ENCODE data around the gene VPS13C.
"Not testable (repeated sequence)": the region's sequence is repeated elsewhere in the genome, so short reads cannot be mapped to it uniquely, and the experiment has no call there.

VPS13C gene

GRCh38 chr15:62047282-62047827 is 12.9 kb downstream of the VPS13C start:
- DNase-seq, result no peak

DNA sequence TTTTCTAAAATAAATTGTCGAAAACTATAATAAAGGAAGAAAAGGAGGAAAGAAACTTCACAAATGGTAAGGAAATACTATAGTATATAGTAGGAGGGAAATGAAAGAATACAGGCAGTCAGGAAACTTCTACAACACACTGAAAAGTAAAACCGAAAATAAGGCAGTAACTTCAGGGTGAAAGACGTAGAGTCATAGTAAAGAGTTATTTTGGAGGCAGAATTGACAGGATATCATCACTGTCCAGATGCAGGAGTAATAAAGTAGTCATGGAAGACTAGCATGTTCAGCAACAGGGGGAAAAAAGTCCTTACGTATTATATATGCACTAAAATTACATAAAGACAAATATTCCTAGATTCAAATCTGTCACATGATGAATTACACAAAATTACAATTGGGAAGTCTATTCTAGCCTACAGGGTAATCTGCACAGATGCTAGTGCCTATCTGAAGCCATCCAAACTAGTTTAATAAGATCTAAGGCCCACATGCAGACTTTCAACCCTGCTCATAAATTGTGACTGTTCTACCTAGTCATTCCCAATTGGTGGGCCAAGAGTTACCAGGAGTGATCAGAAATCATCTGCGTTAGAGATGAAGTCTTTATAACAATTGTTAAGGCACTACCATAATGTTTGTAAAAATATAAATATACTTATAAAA is 14.0 kb downstream of the VPS13C start:
- DNase-seq, result no peak

DNA sequence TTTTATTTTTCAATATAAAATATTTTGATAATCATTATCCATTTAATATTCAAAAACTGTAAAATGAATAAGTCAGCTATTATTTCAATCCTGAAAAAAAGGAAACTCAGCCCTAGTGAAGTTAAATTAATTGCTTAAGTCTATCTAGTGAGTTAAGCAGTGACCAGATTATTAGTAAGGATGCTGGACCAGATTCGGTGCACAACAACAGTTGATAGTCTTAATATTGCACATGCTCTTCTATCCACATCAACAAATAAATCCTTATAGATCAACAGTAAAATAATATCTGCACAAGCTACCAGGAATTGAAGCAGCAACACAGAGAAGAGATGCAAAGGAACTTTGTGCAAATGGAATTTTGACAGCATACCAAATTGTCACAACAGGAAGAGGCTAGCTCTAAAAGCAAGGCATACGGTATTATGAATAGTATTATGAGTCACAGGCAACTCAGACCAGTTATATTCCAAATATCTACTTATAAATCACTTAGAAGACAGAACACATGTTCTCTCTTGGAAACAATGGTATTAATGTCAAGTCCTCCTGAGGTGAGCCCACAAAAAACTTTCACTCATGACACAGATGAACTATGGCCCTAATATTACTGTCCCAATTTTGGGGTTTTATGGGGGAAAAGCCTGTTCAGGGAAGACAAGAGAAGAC is 24.9 kb downstream of the VPS13C start:
- DNase-seq, result no peak

DNA sequence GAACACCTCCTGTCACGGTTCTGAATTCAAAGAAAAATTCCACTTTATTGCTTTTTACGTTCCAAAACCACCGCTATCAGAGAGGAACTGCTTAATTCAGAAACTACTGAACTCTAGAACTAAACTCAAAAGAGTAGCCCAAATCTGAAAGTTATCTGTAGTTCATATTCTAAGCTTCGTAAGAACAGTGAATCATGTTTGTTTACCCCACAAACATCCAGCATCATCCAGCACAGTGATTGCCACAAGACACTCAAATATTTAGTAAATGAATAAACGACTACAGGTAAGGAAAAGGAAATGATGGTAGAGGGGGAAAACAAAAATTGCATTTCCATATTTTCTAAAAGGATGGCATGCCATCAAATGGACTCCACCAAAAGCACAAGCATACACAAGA is 32.3 kb downstream of the VPS13C start:
- no peak for DNase-seq

GRCh38 chr15:62027263-62027565 is 33.0 kb downstream of the VPS13C start:
- DNase-seq, result no peak

DNA sequence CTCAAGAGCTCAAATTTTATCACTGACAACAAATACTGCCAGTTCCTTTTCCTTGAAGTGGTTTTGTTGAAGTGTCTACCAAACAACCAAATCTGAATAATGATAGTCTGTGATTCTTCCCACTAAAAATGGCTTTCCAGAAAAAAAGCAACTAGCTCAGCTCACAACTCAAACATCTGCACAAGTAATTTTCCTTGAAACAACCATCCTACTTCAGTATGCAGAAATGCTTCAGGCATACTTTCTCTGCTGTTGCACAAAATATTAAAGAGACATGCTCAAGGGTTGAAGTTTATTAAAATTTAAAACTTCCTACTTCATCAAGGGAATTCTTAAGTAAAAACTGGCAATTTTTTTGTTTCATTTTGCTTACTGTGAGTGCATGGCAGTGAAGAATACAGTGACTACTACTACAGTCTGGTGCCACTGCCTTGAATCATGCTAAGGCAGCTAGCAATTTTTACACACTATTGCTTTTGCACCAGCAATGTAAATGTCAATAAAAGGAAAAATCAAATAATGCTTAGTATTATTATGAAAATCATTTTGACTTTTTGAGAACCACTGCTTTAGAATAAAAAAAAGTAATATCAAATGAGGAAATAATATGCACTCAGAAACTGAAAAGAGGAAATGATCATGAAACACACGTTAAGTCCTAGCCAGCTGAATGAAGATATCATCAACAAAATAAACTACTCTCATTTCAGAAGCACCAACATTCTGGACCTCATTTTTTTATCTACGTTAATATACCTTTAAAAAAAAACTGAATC is 33.6 kb downstream of the VPS13C start:
- DNase-seq, result no peak

DNA sequence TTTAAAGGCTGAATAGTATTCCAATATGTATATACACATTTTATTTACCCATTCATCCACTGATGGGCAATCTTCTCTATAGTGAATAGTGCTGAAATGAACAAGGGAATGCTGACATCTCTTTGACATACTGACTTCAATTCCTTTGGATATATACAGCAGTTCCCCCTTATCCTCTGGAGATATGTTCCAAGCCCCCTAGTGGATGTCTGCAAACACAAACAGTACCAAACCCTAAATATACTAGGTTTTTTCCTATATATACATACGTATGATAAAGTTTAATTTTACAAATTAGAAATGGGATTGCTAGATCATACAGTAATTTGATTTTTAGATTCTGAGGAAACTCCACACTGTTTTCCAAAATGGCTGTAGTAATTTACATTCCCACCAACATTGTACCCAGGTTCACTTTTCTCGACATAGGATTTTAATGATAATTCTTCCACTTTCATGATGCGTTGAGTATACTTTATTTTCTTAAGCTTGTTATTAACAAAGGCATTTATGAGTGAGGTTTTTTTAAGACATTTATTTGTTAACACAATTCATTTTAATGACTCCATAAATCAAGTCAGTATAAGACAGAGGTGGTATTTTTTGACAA is 38.2 kb downstream of the VPS13C start:
- no peak for DNase-seq

GRCh38 chr15:62020576-62021160 is 39.6 kb downstream of the VPS13C start:
- no peak for DNase-seq

- not testable (repeated sequence) for DNase-seq
These were observed 54.9 kb downstream of the VPS13C start for GRCh38 chr15:62005354-62005753.

DNA sequence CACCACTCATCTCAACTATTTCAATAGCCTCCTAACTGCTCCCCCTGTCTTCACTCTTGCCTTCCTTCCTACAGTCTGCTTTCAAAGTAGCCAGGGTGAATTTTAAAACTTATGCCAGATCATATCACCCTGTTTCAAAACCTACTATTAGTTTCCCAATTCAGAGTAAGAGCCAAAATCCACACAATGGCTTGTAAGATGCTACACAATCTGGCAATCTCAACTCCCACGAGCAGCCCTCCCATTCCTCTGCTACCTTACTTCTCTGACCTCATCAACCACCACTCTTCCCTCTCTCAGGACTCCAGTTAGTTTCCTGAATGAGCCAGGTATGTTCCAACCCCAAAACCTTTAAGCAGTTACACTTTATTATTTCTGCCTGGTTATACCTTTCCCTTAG is 62.5 kb downstream of the VPS13C start:
- DNase-seq, result no peak

GRCh38 chr15:61996056-61996635 is 64.1 kb downstream of the VPS13C start:
- no peak for DNase-seq

DNA sequence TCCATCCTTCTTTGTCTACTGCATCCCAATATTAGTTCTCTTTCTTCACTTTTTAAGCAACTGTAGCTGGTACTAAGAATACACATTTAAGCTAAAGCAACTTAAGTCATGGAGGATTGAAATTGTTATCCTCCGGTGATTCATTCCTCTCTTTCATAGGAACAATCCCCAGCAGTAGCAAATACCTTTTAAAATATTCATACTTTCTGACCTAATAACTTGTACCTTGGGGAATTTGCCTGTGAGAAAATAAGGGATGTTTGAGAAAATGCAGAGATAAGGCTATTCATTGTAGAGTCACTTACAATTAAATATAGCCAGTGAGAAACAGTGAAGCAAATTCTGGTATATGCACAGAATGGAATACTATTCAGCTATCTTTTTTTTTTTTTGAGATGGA is 66.0 kb downstream of the VPS13C start:
- DNase-seq, result no peak

GRCh38 chr15:61992518-61992917 is 67.7 kb downstream of the VPS13C start:
- DNase-seq, result no peak

DNA sequence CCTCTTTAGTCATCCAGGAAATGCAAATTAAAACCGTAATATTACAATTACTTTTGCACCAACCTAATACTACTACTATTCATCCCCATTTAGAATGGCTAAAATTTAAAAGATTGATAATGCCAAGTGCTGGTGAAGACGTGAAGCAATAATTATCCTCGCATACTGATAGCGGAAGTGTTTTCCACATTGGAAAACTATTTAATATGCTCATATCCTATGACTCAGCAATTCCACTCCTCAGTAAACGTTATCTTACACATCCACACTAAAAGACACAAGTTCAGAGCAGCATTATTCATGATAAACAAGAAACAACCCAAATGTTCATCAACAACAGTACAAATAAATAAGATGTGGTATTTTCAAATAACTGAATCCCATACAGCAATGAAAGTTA is 70.6 kb downstream of the VPS13C start:
- no peak for DNase-seq

- DNase-seq, result no peak
These were observed 72.4 kb downstream of the VPS13C start for GRCh38 chr15:61987824-61988223.

DNA sequence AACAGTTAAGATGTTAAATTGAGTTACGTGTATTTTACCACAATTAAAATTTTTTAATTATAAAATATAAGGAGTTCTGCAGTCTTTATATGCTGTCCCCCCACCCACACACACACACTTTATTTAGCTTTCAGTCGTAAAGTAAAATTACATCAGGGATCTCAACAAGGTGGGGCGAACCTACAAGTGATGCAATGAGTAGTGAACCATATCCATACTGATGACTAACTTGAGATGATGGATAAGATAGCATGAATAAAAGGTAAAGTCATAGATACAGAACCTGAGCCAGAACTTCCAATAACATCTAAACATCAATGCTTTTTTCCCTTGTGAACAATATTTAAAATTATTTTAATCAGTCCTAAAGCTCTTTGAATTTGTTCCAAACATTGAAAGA is 77.2 kb downstream of the VPS13C start:
- no peak for DNase-seq

DNA sequence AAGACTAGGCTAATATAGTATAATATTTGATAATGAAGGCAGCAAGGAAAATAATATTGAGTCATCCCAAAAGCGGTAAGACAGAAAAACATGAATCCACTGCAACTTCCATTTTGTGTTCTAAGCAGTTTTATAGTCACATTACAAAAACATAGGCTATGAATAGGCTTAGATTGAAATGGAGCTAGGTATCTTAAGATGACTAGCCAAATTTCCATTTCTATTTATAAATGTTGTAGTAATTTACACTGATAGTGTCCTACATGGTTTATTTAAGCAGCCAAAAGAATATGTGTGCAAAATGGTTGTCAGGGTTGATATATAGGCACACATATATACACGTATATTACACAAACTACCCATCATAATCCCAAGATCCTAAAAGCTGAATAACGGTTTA is 82.0 kb downstream of the VPS13C start:
- DNase-seq, result no peak

GRCh38 chr15:61974759-61975158 is 85.5 kb downstream of the VPS13C start:
- DNase-seq, result no peak

DNA sequence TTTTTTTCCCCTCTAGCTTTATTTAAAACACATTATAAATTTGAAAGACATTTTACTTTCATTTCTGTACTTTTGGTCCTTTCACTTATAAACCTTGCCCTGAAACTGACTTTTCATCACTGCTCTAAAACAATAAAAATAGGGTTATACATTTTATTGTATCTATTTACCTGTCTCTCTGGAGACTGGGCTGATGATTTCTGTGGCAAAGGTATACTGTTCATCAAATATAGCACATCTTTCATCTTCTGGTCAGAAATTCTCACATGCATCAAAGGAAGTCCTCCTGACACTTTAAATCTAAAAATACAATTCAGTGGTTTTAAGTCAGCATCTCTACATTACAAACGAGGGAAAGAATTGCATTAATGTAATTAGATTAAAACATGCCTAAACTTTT is 86.1 kb downstream of the VPS13C start:
- no peak for DNase-seq

- no peak for DNase-seq
These were observed 108.3 kb downstream of the VPS13C start for GRCh38 chr15:61951949-61952348.

- no peak for DNase-seq
These were observed 113.5 kb downstream of the VPS13C start for GRCh38 chr15:61946778-61947177.

DNA sequence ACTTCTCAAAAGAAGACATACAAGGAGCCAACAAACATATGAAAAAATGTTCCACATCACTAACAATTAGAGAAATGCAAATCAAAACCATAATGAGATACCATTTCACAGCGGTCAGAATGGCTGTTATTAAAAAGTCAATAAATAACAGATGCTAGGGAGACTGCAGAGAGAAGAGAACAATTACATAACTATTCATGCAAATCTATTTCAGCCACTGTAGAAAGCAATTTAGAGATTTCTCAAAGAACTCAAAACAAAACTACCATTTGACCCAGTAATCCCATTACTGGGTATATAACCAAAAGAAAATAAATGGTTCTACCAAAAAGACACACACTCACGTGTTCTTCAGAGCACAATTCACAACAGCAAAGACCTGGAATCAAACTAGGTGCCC is 116.3 kb downstream of the VPS13C start:
- DNase-seq, result no peak

DNA sequence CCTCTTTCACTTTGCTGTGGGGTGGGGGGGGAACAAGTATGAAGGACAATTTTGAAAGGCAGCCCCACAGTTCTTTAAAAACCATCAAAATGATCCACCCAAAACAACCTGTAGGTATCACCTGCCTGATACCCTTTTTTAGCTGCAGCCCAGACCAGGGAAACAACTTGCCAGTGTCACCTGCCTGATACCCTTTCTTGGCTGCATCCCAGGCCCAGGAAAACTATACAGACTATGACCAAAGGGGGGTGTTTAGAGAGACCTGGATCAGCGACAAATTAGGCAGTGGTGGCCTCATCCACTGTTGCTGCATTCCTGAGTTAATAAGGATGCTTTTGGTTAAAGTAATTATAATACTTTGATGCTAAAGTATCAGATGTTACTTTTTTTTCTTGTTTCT is 122.0 kb downstream of the VPS13C start:
- DNase-seq, result no peak

Measured in stimulated activated CD4-positive, alpha-beta T cell treated with anti-CD3 and anti-CD28 coated beads, Interleukin-4, amount 100 ng/mL, for 1 hour (primary cell).